ENCODE results near the gene SCARB1. TPM values are rescaled to one million over a fixed set of nuclear protein-coding genes. Genes with fewer than 3 reads are reported as not detected.

SCARB1 gene
- total and polyA plus RNA-seq, 2 of the 13 experiments (the other 11 are each of a cell fraction or from before 2014, with no cell fraction given): 63.4 to 160 TPM

DNA sequence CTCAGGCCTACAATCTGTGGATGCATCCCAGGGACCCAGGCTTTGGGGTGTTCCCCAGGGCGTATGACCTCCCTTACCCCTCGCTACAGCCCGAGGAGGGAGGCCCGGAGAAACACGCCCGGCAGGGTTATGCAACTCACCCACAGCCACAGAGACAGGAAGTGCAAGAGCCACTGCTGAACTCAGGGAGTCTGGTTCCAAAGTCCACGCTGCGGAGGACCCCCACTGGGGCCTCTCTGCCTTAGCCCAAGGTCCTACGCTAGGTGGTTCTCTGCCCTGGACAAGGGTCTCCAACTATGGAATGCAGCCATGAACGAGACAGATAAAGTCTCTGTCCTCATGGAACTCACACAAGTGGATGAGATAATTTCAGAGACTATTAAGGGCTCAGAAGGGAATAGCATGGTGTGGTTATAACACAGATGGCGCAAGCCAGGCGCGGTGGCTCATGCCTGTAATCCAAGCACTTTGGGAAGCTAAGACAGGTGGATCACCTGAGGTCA lies 11.3 kb downstream of the SCARB1 start (continued):
- TF ChIP-seq PAXIP1 (CRISPR knock-in tag; conservative IDR thresholded peaks at IDR 0.05) (peak; percentile 98), ZNF326 (CRISPR knock-in tag; IDR thresholded peaks at IDR 0.05; ENCODE audit: borderline replicate concordance) (no peak), ATF6 (CRISPR knock-in tag; conservative IDR thresholded peaks at IDR 0.05) (no peak), SRF (IDR thresholded peaks at IDR 0.05; ENCODE audit: low read depth, low read length) (no peak), NFIB (CRISPR knock-in tag; IDR thresholded peaks at IDR 0.05; ENCODE audit: borderline replicate concordance) (no peak), ZNF30 (CRISPR knock-in tag; IDR thresholded peaks at IDR 0.05) (no peak), ARID4A (CRISPR knock-in tag; IDR thresholded peaks at IDR 0.05; ENCODE audit: borderline replicate concordance) (peak; percentile 75; the same call in 1 of the 2 replicates), HDAC1 (CRISPR knock-in tag; IDR thresholded peaks at IDR 0.05) (peak; percentile 95), ZFP82 (CRISPR knock-in tag; IDR thresholded peaks at IDR 0.05; ENCODE audit: borderline replicate concordance) (peak; percentile 88; the same call in 1 of the 2 replicates), ZBTB4 (CRISPR knock-in tag; IDR thresholded peaks at IDR 0.05; ENCODE audit: borderline replicate concordance) (peak; percentile 97), MXD4 (CRISPR knock-in tag; IDR thresholded peaks at IDR 0.05) (no peak), ZNF709 (CRISPR knock-in tag; IDR thresholded peaks at IDR 0.05) (peak; percentile 64; the same call in 1 of the 2 replicates), YY1 (IDR thresholded peaks at IDR 0.05; ENCODE audit: insufficient read depth, insufficient replicate concordance, low read depth, low read length) (peak; percentile 28)
- TF ChIP-seq, protein P1, sequence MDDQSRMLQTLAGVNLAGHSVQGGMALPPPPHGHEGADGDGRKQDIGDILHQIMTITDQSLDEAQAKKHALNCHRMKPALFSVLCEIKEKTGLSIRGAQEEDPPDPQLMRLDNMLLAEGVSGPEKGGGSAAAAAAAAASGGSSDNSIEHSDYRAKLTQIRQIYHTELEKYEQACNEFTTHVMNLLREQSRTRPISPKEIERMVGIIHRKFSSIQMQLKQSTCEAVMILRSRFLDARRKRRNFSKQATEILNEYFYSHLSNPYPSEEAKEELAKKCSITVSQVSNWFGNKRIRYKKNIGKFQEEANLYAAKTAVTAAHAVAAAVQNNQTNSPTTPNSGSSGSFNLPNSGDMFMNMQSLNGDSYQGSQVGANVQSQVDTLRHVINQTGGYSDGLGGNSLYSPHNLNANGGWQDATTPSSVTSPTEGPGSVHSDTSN (CRISPR knock-in tag; IDR thresholded peaks at IDR 0.05; ENCODE audit: borderline replicate concordance): no peak
